NCI-H1105 (cell line): ENCODE measurements around the gene TGFBR2.

Experiments used
- DNase-seq: peaks from one replicate; lab custom pipeline; 2025; lab: John Stamatoyannopoulos, UW

The TGFBR2 gene

GRCh38 chr3:30606301-30607031 lies at the start of gene TGFBR2:
TGFBR2 (plus strand) TSS chr3:30606601; CDS start chr3:30606884, 283 bp downstream.
- DNase-seq = peak; percentile 21

- DNase-seq = no peak
Observed at GRCh38 chr3:30557746-30558303, 48.6 kb upstream of the TGFBR2 start.

GRCh38 chr3:30563956-30564355 lies 42.4 kb upstream of the TGFBR2 start:
- no peak for DNase-seq

- no peak for DNase-seq
Observed at GRCh38 chr3:30567139-30567753, 39.2 kb upstream of the TGFBR2 start.

GRCh38 chr3:30576946-30577345 lies 29.5 kb upstream of the TGFBR2 start:
- DNase-seq = no peak

- DNase-seq = no peak
Observed at GRCh38 chr3:30577788-30578187, 28.6 kb upstream of the TGFBR2 start.

GRCh38 chr3:30578479-30578878 lies 27.9 kb upstream of the TGFBR2 start:
- no peak for DNase-seq

- no peak for DNase-seq
Observed at GRCh38 chr3:30578986-30579579, 27.3 kb upstream of the TGFBR2 start.

GRCh38 chr3:30581067-30581585 lies 25.3 kb upstream of the TGFBR2 start:
- no peak for DNase-seq

GRCh38 chr3:30581982-30582381 lies 24.4 kb upstream of the TGFBR2 start:
- DNase-seq = no peak

- no peak for DNase-seq
Observed at GRCh38 chr3:30583973-30584372, 22.4 kb upstream of the TGFBR2 start.

- no peak for DNase-seq
Observed at GRCh38 chr3:30585654-30586053, 20.7 kb upstream of the TGFBR2 start.

- DNase-seq = no peak
Observed at GRCh38 chr3:30586096-30586805, 20.1 kb upstream of the TGFBR2 start.

GRCh38 chr3:30586806-30587486 lies 19.5 kb upstream of the TGFBR2 start:
- DNase-seq = peak; percentile 9

- no peak for DNase-seq
Observed at GRCh38 chr3:30587904-30588303, 18.5 kb upstream of the TGFBR2 start.

- no peak for DNase-seq
Observed at GRCh38 chr3:30596152-30596551, 10.2 kb upstream of the TGFBR2 start.

GRCh38 chr3:30597131-30597768 lies 9.2 kb upstream of the TGFBR2 start:
- DNase-seq = no peak

- DNase-seq = no peak
Observed at GRCh38 chr3:30597769-30598134, 8.6 kb upstream of the TGFBR2 start.

GRCh38 chr3:30598668-30599545 lies 7.5 kb upstream of the TGFBR2 start:
- no peak for DNase-seq

GRCh38 chr3:30600572-30600971 lies 5.8 kb upstream of the TGFBR2 start:
- no peak for DNase-seq
